ENCODE results near the gene SPATA6L.
A peak's percentile ranks its signal among the peaks of the same experiment; 100 is the strongest.
"Not testable (repeated sequence)": the region's sequence is repeated elsewhere in the genome, so short reads cannot be mapped to it uniquely, and the experiment has no call there.

The SPATA6L gene

GRCh38 chr9:4622016-4622415, 44.3 kb downstream of the SPATA6L start:
- DNase-seq, result no peak

- no peak for DNase-seq
Observed at GRCh38 chr9:4620881-4621555, 45.3 kb downstream of the SPATA6L start.

- DNase-seq, result no peak
Observed at GRCh38 chr9:4620057-4620765, 46.1 kb downstream of the SPATA6L start.

GRCh38 chr9:4618700-4619099, 47.6 kb downstream of the SPATA6L start:
- peak; percentile 8 for DNase-seq

GRCh38 chr9:4617752-4618151, 48.5 kb downstream of the SPATA6L start:
- no peak for DNase-seq

DNA sequence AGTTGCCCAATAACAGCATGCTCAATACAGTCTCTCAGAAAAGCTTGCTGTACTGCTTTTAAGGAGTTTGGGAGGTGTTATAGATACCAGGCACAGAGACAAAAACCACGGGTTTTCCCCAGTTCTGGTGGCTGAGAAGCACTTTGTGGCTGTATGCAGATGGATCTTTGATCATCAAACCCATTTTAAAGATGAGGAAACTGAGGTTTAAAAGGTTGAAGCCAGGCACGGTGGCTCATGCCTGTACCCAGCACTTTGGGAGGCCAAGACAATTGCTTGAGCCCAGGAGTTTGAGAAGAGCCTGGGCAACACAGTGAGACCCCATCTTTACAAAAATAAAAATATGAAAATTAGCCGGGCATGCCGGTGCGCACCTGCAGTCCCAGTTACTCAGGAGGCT, 50.5 kb downstream of the SPATA6L start:
- no peak for DNase-seq

- no peak for DNase-seq
Observed at GRCh38 chr9:4615251-4615650, 51.0 kb downstream of the SPATA6L start.

GRCh38 chr9:4614627-4615026, 51.7 kb downstream of the SPATA6L start:
- no peak for DNase-seq

GRCh38 chr9:4606033-4606432, 60.2 kb downstream of the SPATA6L start:
- DNase-seq, result not testable (repeated sequence)

- peak; percentile 75 for DNase-seq
Observed at GRCh38 chr9:4604678-4605095, 61.6 kb downstream of the SPATA6L start.

- no peak for DNase-seq
Observed at GRCh38 chr9:4603830-4604229, 62.5 kb downstream of the SPATA6L start.

GRCh38 chr9:4600368-4600767, 65.9 kb downstream of the SPATA6L start:
- no peak for DNase-seq

DNA sequence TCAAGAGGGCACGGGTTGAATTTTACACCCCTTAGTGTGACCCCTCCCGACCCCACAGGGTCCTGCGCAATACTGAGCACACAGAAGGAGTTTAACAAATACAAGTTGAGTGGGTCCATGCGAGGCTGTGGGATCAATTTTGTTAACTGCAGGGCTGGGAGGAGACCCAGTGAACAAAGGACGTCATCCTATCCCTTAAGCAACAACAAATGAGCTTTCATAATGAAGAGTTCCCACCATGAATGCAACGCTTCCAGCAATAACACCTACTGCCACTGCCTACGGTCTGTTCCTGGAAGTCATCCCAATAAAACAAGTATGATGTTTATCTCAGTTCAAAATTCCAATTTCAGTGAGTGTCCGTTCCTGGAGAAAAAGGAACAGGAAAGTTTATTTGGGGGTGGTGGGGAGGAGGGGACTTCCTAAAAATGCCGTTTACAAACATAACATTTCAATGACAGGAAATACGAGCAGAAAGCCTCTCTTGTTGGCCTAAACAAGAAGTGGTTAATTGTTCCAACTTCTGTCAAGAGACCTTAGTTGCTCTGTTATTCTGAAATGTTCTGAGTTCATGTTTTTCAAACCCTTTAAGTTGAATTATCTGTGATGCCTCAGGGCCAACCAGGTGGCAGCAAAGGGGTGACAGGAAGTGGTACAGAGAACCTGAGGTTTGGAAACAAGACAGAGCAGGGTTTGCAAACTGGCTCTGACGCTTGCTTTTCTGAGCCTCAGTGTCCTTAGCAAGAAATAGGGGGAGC, 69.9 kb downstream of the SPATA6L start:
- DNase-seq, result peak; percentile 8

GRCh38 chr9:4594994-4595393, 71.3 kb downstream of the SPATA6L start:
- no peak for DNase-seq

GRCh38 chr9:4594545-4594944, 71.7 kb downstream of the SPATA6L start:
- no peak for DNase-seq

GRCh38 chr9:4592886-4593285, 73.4 kb downstream of the SPATA6L start:
- DNase-seq, result no peak

- DNase-seq, result peak; percentile 17
Observed at GRCh38 chr9:4592295-4592694, 74.0 kb downstream of the SPATA6L start.

DNA sequence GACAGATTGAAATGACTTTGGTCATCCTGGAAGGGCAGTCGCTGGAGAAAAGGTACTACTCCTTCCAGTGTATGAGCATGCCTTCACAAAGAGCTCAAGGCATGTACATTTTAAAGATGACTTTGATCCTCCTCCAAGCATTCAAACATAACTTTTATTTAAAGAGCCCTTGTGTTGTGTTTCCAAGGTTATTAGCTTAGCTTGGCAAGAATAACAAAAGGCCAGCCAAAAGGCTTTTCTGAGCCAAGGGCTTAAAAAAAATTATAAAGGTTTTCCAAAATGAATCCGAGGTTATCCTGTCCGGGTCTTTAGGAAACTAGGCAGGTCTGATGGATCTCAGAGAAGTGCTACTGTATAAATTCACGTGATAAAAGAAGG, 75.2 kb downstream of the SPATA6L start:
- DNase-seq, result no peak

GRCh38 chr9:4590430-4591122, 75.7 kb downstream of the SPATA6L start:
- no peak for DNase-seq

DNA sequence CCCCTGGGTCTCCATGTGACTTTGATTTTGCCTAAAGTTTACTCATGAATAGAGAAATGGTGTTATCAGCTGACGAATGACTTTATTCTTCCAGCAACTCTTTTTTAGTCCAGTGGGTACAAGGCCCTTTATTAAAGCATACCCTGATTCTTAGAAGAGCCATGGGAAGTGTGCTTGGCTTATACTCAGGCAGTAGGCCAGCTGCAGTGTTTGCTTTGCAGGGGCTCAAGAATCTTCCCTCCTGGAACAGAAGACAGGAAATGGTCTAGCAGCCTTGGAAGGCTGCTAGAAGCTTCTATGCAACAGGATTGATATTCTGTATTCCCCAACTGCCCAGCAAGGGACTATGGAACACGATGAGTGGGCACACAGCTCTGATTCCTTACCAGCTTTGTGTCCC, 77.6 kb downstream of the SPATA6L start:
- DNase-seq, result no peak

GRCh38 chr9:4585135-4585534, 81.1 kb downstream of the SPATA6L start:
- no peak for DNase-seq

- no peak for DNase-seq
Observed at GRCh38 chr9:4584636-4585035, 81.6 kb downstream of the SPATA6L start.

- no peak for DNase-seq
Observed at GRCh38 chr9:4583001-4583400, 83.3 kb downstream of the SPATA6L start.

Data from suppressor macrophage treated with lipopolysaccharide for 4 hours (primary cell).